GM12878 (cell line): Measurements from ENCODE around the gene DNAJB6. TPM values are rescaled to one million over a fixed set of nuclear protein-coding genes. Genes with fewer than 3 reads are reported as not detected.

Experiments used
- PML ChIP-seq: IDR thresholded peaks from 2 replicates; pipeline ENCODE4 v1.6.1; 2012; ENCODE audit warnings: low read length, inconsistent platforms
- POLR2A ChIP-seq: IDR thresholded peaks from 2 replicates; pipeline ENCODE4 v1.6.1; 2011; ENCODE audit warnings: low read depth, mild to moderate bottlenecking, low read length
- SPI1 ChIP-seq: IDR thresholded peaks from 2 replicates; pipeline ENCODE4 v1.6.1; 2011; ENCODE audit warnings: low read depth, mild to moderate bottlenecking, low read length, moderate library complexity, borderline replicate concordance; ENCODE audit not compliant: insufficient read depth
- ZNF384 ChIP-seq: IDR thresholded peaks from 2 replicates; pipeline ENCODE4 v1.6.1; 2012; ENCODE audit warnings: low read depth, mild to moderate bottlenecking, low read length, improper control_type of control experiment, borderline replicate concordance
- polyA plus RNA-seq, 11 experiments: library from polyadenylated mRNA; depleted of rRNA in 4 of 11; unstranded in 6 of 11; stranded (reverse) in 5 of 11; fragments of >200 nt; fragmentation: Nextera tagmentation in 4 of 11; fragmentation: Illumina TruSeq in 1 of 11; extraction: Ambion mirVana in 4 of 11; extraction: Trizol in 1 of 11; gene quantifications; 1 replicate in 1 of 11; 2 replicates in 10 of 11; pipeline versions ENCODE4 v1.2.1 to v1.2.3, GENCODE V29; 2011 to 2016; ENCODE audit warnings: inconsistent platforms in 2 of 11, missing spikeins in 2 of 11, low read depth in 1 of 11
- total RNA-seq, 4 experiments: library from RNA; depleted of rRNA in 3 of 4; stranded (reverse); fragments of >200 nt in 3 of 4; fragmentation: Illumina TruSeq in 1 of 4; extraction: Trizol in 1 of 4; gene quantifications; 2 replicates each; pipeline versions ENCODE4 v1.2.1 to v1.2.3, GENCODE V29; 2013 to 2021
- TF ChIP-seq, protein P1 (sequence below): IDR thresholded peaks from 2 replicates; pipeline ENCODE4 v1.6.1; 2012; ENCODE audit warnings: improper control_type of control experiment, low read depth, low read length; ENCODE audit not compliant: insufficient replicate concordance
- TF ChIP-seq, protein P2 (sequence below): fragments of 450-650 bp; formaldehyde crosslinking; IDR thresholded peaks from 2 replicates; pipeline ENCODE4 v1.4.0; 2020; ENCODE audit warnings: mild to moderate bottlenecking, moderate library complexity
- TF ChIP-seq, protein P3 (sequence below): IDR thresholded peaks from 2 replicates; pipeline ENCODE4 v1.6.1; 2012; ENCODE audit warnings: low read depth, low read length, improper control_type of control experiment

The DNAJB6 gene
- total and polyA plus RNA-seq, 10 of the 15 experiments (the other 5 are each of a cell fraction or from before 2014, with no cell fraction given): 34.5 to 117 (median 53.1) TPM

DNA sequence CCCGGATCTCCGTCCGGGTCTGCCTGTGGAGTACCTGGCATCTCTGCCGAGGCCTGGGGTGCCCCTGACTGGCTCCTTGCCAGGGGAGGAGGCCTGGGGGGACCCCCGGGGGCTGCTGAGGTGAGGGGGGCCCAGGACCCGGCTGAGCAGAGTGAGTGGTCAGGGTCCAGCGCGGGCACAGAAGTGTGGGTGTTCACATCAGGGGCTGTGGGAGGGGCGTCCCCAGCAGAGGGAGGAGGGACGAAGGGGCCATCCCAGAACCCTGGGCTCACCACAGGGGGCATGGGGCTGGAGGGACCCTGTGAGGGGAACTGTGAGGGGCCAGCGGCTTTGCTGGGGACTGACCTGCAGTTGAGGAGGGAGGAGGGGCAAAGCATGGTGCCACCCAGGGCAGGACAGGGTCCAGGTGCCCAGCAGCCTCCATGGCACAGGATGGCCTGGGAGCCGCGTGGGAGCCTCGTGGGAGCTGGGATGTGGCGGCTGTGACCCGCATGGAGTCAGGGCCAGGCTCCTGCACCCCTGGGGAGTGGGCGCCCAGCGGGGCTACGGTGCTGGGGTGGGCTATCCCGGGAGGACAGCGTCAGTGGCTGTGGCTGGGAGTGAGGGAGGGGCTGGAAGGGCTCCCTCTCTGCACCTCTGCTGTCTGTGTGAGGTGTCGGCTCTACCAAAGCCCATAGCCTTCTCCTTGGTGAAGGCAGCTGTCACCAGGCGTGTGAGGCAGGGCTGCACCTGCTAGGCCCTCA, 91.2 kb downstream of the DNAJB6 start (continued):
- TF ChIP-seq, protein P1, sequence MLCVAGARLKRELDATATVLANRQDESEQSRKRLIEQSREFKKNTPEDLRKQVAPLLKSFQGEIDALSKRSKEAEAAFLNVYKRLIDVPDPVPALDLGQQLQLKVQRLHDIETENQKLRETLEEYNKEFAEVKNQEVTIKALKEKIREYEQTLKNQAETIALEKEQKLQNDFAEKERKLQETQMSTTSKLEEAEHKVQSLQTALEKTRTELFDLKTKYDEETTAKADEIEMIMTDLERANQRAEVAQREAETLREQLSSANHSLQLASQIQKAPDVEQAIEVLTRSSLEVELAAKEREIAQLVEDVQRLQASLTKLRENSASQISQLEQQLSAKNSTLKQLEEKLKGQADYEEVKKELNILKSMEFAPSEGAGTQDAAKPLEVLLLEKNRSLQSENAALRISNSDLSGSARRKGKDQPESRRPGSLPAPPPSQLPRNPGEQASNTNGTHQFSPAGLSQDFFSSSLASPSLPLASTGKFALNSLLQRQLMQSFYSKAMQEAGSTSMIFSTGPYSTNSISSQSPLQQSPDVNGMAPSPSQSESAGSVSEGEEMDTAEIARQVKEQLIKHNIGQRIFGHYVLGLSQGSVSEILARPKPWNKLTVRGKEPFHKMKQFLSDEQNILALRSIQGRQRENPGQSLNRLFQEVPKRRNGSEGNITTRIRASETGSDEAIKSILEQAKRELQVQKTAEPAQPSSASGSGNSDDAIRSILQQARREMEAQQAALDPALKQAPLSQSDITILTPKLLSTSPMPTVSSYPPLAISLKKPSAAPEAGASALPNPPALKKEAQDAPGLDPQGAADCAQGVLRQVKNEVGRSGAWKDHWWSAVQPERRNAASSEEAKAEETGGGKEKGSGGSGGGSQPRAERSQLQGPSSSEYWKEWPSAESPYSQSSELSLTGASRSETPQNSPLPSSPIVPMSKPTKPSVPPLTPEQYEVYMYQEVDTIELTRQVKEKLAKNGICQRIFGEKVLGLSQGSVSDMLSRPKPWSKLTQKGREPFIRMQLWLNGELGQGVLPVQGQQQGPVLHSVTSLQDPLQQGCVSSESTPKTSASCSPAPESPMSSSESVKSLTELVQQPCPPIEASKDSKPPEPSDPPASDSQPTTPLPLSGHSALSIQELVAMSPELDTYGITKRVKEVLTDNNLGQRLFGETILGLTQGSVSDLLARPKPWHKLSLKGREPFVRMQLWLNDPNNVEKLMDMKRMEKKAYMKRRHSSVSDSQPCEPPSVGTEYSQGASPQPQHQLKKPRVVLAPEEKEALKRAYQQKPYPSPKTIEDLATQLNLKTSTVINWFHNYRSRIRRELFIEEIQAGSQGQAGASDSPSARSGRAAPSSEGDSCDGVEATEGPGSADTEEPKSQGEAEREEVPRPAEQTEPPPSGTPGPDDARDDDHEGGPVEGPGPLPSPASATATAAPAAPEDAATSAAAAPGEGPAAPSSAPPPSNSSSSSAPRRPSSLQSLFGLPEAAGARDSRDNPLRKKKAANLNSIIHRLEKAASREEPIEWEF: no peak
- TF ChIP-seq, protein P2, sequence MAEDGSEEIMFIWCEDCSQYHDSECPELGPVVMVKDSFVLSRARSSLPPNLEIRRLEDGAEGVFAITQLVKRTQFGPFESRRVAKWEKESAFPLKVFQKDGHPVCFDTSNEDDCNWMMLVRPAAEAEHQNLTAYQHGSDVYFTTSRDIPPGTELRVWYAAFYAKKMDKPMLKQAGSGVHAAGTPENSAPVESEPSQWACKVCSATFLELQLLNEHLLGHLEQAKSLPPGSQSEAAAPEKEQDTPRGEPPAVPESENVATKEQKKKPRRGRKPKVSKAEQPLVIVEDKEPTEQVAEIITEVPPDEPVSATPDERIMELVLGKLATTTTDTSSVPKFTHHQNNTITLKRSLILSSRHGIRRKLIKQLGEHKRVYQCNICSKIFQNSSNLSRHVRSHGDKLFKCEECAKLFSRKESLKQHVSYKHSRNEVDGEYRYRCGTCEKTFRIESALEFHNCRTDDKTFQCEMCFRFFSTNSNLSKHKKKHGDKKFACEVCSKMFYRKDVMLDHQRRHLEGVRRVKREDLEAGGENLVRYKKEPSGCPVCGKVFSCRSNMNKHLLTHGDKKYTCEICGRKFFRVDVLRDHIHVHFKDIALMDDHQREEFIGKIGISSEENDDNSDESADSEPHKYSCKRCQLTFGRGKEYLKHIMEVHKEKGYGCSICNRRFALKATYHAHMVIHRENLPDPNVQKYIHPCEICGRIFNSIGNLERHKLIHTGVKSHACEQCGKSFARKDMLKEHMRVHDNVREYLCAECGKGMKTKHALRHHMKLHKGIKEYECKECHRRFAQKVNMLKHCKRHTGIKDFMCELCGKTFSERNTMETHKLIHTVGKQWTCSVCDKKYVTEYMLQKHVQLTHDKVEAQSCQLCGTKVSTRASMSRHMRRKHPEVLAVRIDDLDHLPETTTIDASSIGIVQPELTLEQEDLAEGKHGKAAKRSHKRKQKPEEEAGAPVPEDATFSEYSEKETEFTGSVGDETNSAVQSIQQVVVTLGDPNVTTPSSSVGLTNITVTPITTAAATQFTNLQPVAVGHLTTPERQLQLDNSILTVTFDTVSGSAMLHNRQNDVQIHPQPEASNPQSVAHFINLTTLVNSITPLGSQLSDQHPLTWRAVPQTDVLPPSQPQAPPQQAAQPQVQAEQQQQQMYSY (CRISPR knock-in tag): no peak
- TF ChIP-seq, protein P3, sequence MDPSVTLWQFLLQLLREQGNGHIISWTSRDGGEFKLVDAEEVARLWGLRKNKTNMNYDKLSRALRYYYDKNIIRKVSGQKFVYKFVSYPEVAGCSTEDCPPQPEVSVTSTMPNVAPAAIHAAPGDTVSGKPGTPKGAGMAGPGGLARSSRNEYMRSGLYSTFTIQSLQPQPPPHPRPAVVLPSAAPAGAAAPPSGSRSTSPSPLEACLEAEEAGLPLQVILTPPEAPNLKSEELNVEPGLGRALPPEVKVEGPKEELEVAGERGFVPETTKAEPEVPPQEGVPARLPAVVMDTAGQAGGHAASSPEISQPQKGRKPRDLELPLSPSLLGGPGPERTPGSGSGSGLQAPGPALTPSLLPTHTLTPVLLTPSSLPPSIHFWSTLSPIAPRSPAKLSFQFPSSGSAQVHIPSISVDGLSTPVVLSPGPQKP: no peak
- TF ChIP-seq POLR2A: no peak
- TF ChIP-seq SPI1: no peak
- TF ChIP-seq ZNF384: no peak
- TF ChIP-seq PML: no peak
